Ascending aorta (tissue), 2 donors: ENCODE data around the gene HNRNPK. TPM values are rescaled to one million over a fixed set of nuclear protein-coding genes. Genes with fewer than 3 reads are reported as not detected.

ENCODE experiments used
- DNase-seq, 2 donors: peaks; one replicate each; pipeline ENCODE4 v3.0.0-alpha.2; 2019; ENCODE audit warnings: low spot score in 2 of 2
- H3K27ac ChIP-seq, 2 donors: fragments of 200-600 bp; sonication (generic); one replicate each; pipeline ENCODE4 v1.5.1; 2016 to 2017; ENCODE audit warnings: mild to moderate bottlenecking in 1 of 2
- H3K27me3 ChIP-seq: fragments of 200-600 bp; sonication (generic); one replicate; pipeline ENCODE4 v1.5.1; 2017
- H3K36me3 ChIP-seq, 2 donors: fragments of 200-600 bp; sonication (generic); one replicate each; pipeline ENCODE4 v1.5.1; 2016
- H3K4me1 ChIP-seq, 2 donors: fragments of 200-600 bp; sonication (generic); one replicate each; pipeline ENCODE4 v1.5.1; 2016 to 2017; ENCODE audit warnings: mild to moderate bottlenecking in 1 of 2
- H3K4me3 ChIP-seq, 2 donors: fragments of 200-600 bp; sonication (generic); one replicate each; pipeline ENCODE4 v1.5.1; 2016 to 2017; ENCODE audit warnings: mild to moderate bottlenecking in 1 of 2
- H3K9me3 ChIP-seq, 2 donors: fragments of 200-600 bp; sonication (generic); one replicate each; pipeline ENCODE4 v1.5.1; 2016
- CTCF ChIP-seq, 3 experiments: fragments of 200-600 bp in 2 of 3; fragments of 450-650 bp in 1 of 3; sonication (generic) in 2 of 3; IDR thresholded peaks; one replicate each; pipeline ENCODE4 v1.5.1; 2016 to 2019; ENCODE audit warnings: antibody characterized with exemption in 3 of 3, mild to moderate bottlenecking in 1 of 3, moderate library complexity in 1 of 3
- intact Hi-C: fragments of 100-400 bp; cut with DNase I; formaldehyde crosslinking; loops from one replicate; pipeline ENCODE4 v1.15.1; 2023
- total RNA-seq: library from RNA; depleted of rRNA; stranded (reverse); fragments of >200 nt; gene quantifications from one replicate; pipeline ENCODE4 v1.1.0, GENCODE V29; 2016

The HNRNPK gene
- total RNA-seq, 1 donor from 2014 or later: 272 TPM

GRCh38 chr9:83920469-83920926, 59.5 kb downstream of the HNRNPK start:
- H3K9me3 ChIP-seq: no peaks in the 10 kb centered on the region
- no peak for DNase-seq
- intact Hi-C loops: loop anchor here (2.0 to 5.0 kb wide), 3 partner anchors 36 to 212 kb away; partner anchors contain the start of gene GKAP1

DNA sequence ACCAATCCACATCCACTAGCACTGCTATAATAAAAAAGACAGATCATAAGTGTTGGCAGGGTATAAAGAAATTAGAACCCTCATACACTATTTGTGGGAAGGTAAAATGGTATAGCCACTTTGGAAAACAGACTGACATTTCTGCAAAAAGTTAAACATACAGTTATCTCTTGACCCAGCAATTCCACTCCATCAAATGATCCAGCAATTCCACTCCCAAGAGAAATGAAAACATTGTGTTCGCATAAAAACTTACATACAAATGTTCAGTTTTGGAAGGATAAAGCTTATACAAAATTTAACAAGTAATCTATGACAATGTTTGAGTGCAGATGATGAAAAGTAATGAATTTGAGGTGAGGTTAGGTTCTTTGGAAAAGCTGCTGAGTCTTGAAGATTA, 60.9 kb downstream of the HNRNPK start:
- no peak for DNase-seq
- Histone ChIP-seq H3K27ac (no peak overlapping the region), H3K4me1 (no peaks in the 10 kb centered on the region), H3K4me3 (no peak overlapping the region), H3K9me3 (no peaks in the 10 kb centered on the region), H3K27me3 (no peaks in the 10 kb centered on the region), H3K36me3 (no peaks in the 10 kb centered on the region)
- intact Hi-C loops: loop anchor here (10.0 kb wide), 1 partner anchor 584 kb away; no protein-coding TSS in a partner anchor
- no peak for TF ChIP-seq CTCF (IDR thresholded peaks at IDR 0.05)

More at GRCh38 chr9:83920469-83920926, 59.5 kb downstream of the HNRNPK start:
- H3K4me3 ChIP-seq: peak overlapping the region; percentile 93 to 99
- no peaks in the 10 kb centered on the region for H3K4me1 ChIP-seq
- peak in 1 of 3 experiments; percentile 40 for TF ChIP-seq CTCF (IDR thresholded peaks at IDR 0.05)
- H3K36me3 ChIP-seq: no peaks in the 10 kb centered on the region
- peak overlapping the region; percentile 95 to 99 for H3K27ac ChIP-seq
- H3K27me3 ChIP-seq: no peaks in the 10 kb centered on the region

Other genes starting within 250 kb of the HNRNPK start
- gene GKAP1, start 162.4 kb downstream of the HNRNPK start, total RNA-seq: not detected
- gene KIF27, start 58.8 kb downstream of the HNRNPK start, total RNA-seq: 1.9 TPM
- 0.21 TPM for gene RMI1, start 590 bp upstream of the HNRNPK start, total RNA-seq